Measurements from ENCODE around the gene IL36B. TPM values are rescaled to one million over a fixed set of nuclear protein-coding genes. Genes with fewer than 3 reads are reported as not detected.

The IL36B gene
- polyA plus RNA-seq, 1 experiment: not detected

DNA sequence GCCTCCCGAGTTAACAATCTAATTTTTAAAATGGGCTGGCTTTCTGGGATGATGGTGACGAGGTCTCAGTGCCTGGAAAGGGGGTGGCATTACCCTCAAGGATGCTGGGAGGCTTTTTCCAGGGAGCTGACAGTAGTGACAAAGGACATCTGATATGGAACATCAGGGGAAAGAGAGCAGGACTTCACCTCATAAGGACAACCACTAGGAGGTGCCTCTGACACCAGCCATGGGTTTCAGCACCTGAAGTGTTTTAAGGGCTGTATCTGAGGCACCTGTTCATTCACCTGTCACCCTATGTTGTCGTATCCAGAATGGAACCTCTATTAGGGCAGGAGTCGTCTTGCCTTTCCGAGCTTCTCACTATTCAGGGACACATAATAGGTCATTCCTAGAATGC lies 10.8 kb downstream of the IL36B start:
- Histone ChIP-seq H3K4me3 (ENCODE audit: low read depth, low read length) (no peak overlapping the region), H3K36me3 (ENCODE audit: control insufficient read depth, insufficient read depth, low read length) (no peaks in the 10 kb centered on the region), H3K27me3 (ENCODE audit: control insufficient read depth, insufficient read depth, low read length) (peaks cover 14% of the 10 kb centered on the region)
- TF ChIP-seq, protein P1, sequence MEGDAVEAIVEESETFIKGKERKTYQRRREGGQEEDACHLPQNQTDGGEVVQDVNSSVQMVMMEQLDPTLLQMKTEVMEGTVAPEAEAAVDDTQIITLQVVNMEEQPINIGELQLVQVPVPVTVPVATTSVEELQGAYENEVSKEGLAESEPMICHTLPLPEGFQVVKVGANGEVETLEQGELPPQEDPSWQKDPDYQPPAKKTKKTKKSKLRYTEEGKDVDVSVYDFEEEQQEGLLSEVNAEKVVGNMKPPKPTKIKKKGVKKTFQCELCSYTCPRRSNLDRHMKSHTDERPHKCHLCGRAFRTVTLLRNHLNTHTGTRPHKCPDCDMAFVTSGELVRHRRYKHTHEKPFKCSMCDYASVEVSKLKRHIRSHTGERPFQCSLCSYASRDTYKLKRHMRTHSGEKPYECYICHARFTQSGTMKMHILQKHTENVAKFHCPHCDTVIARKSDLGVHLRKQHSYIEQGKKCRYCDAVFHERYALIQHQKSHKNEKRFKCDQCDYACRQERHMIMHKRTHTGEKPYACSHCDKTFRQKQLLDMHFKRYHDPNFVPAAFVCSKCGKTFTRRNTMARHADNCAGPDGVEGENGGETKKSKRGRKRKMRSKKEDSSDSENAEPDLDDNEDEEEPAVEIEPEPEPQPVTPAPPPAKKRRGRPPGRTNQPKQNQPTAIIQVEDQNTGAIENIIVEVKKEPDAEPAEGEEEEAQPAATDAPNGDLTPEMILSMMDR (IDR thresholded peaks at IDR 0.05; ENCODE audit: insufficient read depth, low read depth, low read length): no peak
- DNase-seq (ENCODE audit: low read depth): no peak
- ChIA-PET POLR2A (no interaction called here), CTCF (no interaction called here)

DNA sequence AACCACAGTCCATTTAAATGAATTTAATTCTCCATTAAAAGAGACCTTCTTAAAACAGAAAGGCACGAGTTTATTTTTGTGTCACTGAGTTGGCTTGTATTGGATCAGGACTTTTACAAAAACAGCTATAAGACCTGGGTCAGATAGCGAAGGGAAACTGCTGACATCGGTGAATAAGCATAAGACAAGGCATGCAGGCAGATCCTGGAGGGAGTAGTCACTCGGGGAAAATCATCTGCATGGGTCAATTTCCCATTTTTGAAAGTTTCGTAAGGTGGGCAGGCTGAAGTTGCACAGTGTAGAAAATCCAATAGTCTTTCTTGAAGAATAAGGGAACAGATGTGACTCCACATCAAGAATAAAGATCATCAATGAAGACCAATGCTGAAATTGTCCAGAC lies 12.9 kb downstream of the IL36B start:
- TF ChIP-seq, protein P1 (IDR thresholded peaks at IDR 0.05; ENCODE audit: insufficient read depth, low read depth, low read length): no peak
- CTCF ChIA-PET: interaction anchor here (1.3 kb wide), 1 partner anchor 8 kb away, joined by 3 read pairs; no protein-coding TSS in a partner anchor
- H3K27me3 ChIP-seq (ENCODE audit: control insufficient read depth, insufficient read depth, low read length): peaks cover 14% of the 10 kb centered on the region
- POLR2A ChIA-PET: no interaction called here
- no peak overlapping the region for H3K4me3 ChIP-seq (ENCODE audit: low read depth, low read length)
- H3K36me3 ChIP-seq (ENCODE audit: control insufficient read depth, insufficient read depth, low read length): no peaks in the 10 kb centered on the region
- DNase-seq (ENCODE audit: low read depth): no peak

DNA sequence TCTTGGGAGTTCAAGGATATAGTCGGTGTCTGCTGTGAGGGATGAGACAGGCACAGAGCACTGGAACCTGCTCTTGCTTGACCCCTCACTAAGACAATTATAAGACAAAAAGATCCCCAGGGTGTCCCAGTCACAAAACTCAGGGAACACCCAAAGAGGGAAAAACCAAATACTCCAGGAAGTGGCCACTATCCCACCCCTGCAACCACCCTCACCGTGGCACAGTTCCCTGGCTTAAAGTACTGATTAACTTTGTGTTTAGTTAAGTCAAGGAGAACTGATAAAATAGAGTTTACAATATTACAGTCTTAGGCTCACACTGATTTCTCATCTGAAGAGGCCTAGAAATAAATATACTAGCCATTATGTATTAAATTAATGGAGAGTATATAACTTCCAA lies 13.5 kb downstream of the IL36B start:
- POLR2A ChIA-PET: no interaction called here
- Histone ChIP-seq H3K4me3 (ENCODE audit: low read depth, low read length) (no peak overlapping the region), H3K36me3 (ENCODE audit: control insufficient read depth, insufficient read depth, low read length) (no peaks in the 10 kb centered on the region), H3K27me3 (ENCODE audit: control insufficient read depth, insufficient read depth, low read length) (peaks cover 14% of the 10 kb centered on the region)
- no peak for DNase-seq (ENCODE audit: low read depth)
- TF ChIP-seq, protein P1 (IDR thresholded peaks at IDR 0.05; ENCODE audit: insufficient read depth, low read depth, low read length): no peak
- CTCF ChIA-PET: no interaction called here

DNA sequence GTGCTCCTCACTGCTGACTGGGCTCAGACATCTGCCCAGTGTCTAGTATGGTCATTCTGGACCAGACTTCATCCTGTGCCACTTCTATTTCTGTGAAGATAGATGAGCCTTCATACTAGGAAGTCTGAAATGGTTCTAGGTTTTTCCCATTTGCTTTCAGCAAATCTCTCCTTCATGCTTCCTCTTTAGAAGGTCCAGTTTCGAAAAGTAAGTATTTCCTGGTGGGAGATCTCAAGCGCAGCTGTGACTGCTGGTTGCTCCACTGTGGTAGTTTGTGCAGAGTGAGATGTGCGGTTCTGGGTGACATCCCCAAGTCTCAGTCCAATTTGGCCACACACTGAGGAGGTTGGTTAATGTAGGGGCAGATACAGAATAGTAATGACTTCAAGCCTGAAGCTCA lies 14.4 kb downstream of the IL36B start:
- Histone ChIP-seq H3K27me3 (ENCODE audit: control insufficient read depth, insufficient read depth, low read length) (peaks cover 14% of the 10 kb centered on the region), H3K4me3 (ENCODE audit: low read depth, low read length) (no peak overlapping the region), H3K36me3 (ENCODE audit: control insufficient read depth, insufficient read depth, low read length) (no peaks in the 10 kb centered on the region)
- TF ChIP-seq, protein P1 (IDR thresholded peaks at IDR 0.05; ENCODE audit: insufficient read depth, low read depth, low read length): no peak
- no peak for DNase-seq (ENCODE audit: low read depth)
- ChIA-PET CTCF (no interaction called here), POLR2A (no interaction called here)

DNA sequence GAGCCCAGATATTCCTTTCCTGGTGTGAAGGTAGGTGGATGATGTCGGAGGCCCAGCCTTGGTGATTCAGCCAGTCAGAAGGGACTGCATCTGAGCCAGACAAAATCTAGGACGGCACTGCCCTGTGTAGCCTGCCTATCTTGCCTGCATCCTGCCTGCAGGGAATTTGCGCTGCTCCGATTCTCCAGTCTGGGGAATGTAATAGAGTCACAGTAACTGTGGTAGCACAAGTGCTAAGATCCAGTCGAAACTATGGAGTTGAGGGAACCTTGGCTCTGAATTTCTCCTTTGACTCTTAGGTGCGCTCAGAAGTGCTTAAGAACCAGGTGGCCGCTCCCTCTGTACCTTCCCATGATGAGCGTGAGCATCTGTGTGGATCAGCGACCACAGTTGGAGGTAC lies 15.9 kb downstream of the IL36B start:
- Histone ChIP-seq H3K36me3 (ENCODE audit: control insufficient read depth, insufficient read depth, low read length) (no peaks in the 10 kb centered on the region), H3K27me3 (ENCODE audit: control insufficient read depth, insufficient read depth, low read length) (peaks cover 12% of the 10 kb centered on the region), H3K4me3 (ENCODE audit: low read depth, low read length) (no peak overlapping the region)
- POLR2A ChIA-PET: no interaction called here
- DNase-seq (ENCODE audit: low read depth): no peak
- TF ChIP-seq, protein P1 (IDR thresholded peaks at IDR 0.05; ENCODE audit: insufficient read depth, low read depth, low read length): no peak
- CTCF ChIA-PET: no interaction called here
